ENCODE results near the gene GFER.
"Not testable (repeated sequence)": the region's sequence is repeated elsewhere in the genome, so short reads cannot be mapped to it uniquely, and the experiment has no call there.

GFER gene

GRCh38 chr16:2005646-2006045 is 21.7 kb downstream of the GFER start:
- DNase-seq (ENCODE audit: low read depth), result no peak

- no peak for DNase-seq (ENCODE audit: low read depth)
Observed at GRCh38 chr16:2006317-2006716, 22.3 kb downstream of the GFER start.

GRCh38 chr16:2007081-2007836 is 23.3 kb downstream of the GFER start:
- no peak for DNase-seq (ENCODE audit: low read depth)

GRCh38 chr16:2008009-2008526 is 24.1 kb downstream of the GFER start:
- DNase-seq (ENCODE audit: low read depth), result no peak

- DNase-seq (ENCODE audit: low read depth), result no peak
Observed at GRCh38 chr16:2008631-2009163, 24.7 kb downstream of the GFER start.

- no peak for DNase-seq (ENCODE audit: low read depth)
Observed at GRCh38 chr16:2009164-2009711, 25.2 kb downstream of the GFER start.

- DNase-seq (ENCODE audit: low read depth), result peak; percentile 75
Observed at GRCh38 chr16:2009791-2010510, 26.0 kb downstream of the GFER start, which contains the start of gene ZNF598. Gene ZNF598, minus strand, starts transcription at chr16:2009821.

GRCh38 chr16:2011726-2012125 is 27.7 kb downstream of the GFER start:
- DNase-seq (ENCODE audit: low read depth), result not testable (repeated sequence)

- no peak for DNase-seq (ENCODE audit: low read depth)
Observed at GRCh38 chr16:2013527-2013926, 29.5 kb downstream of the GFER start.

GRCh38 chr16:2015117-2015946 is 31.3 kb downstream of the GFER start:
- no peak for DNase-seq (ENCODE audit: low read depth)

GRCh38 chr16:2015947-2016208 is 31.9 kb downstream of the GFER start:
- DNase-seq (ENCODE audit: low read depth), result no peak

- DNase-seq (ENCODE audit: low read depth), result no peak
Observed at GRCh38 chr16:2016407-2016922, 32.5 kb downstream of the GFER start.

GRCh38 chr16:2019518-2019920 is 35.5 kb downstream of the GFER start, which contains the start of gene NPW:
Gene NPW, plus strand, starts transcription at chr16:2019785.
- DNase-seq (ENCODE audit: low read depth), result no peak

GRCh38 chr16:2019921-2020831 is 36.2 kb downstream of the GFER start:
- no peak for DNase-seq (ENCODE audit: low read depth)

- peak; percentile 17 for DNase-seq (ENCODE audit: low read depth)
Observed at GRCh38 chr16:2022723-2023091, 38.7 kb downstream of the GFER start.

GRCh38 chr16:2023092-2024031 is 39.4 kb downstream of the GFER start:
- peak; percentile 97 for DNase-seq (ENCODE audit: low read depth)

GRCh38 chr16:2024032-2024420 is 40.0 kb downstream of the GFER start:
- no peak for DNase-seq (ENCODE audit: low read depth)

GRCh38 chr16:2025251-2025650 is 41.3 kb downstream of the GFER start:
- DNase-seq (ENCODE audit: low read depth), result no peak

GRCh38 chr16:2025878-2026460 is 42.0 kb downstream of the GFER start:
- DNase-seq (ENCODE audit: low read depth), result no peak

Measured in activated T-cell treated with anti-CD3 and anti-CD28 coated beads for 1 hour (primary cell).